HepG2 (cell line): ENCODE results near the gene LAMTOR1.

Experiments
- POLR2A ChIP-seq, 2 experiments: IDR thresholded peaks; 2 replicates each; pipeline ENCODE4 v1.6.1; 2011; ENCODE audit warnings: low read depth in 2 of 2, low read length in 2 of 2, mild to moderate bottlenecking in 1 of 2, moderate library complexity in 1 of 2; ENCODE audit not compliant: insufficient read depth in 1 of 2
- ZBTB3 ChIP-seq: sonication (generic); formaldehyde crosslinking; IDR thresholded peaks from 2 replicates; pipeline ENCODE4 v1.4.0; 2020; ENCODE audit warnings: low read depth, mild to moderate bottlenecking, moderate library complexity, missing genetic modification reagents, borderline replicate concordance
- TF ChIP-seq, protein P1 (sequence below): sonication (generic); formaldehyde crosslinking; IDR thresholded peaks from 2 replicates; pipeline ENCODE4 v1.8.0; 2022; ENCODE audit warnings: mild to moderate bottlenecking, missing genetic modification reagents
- TF ChIP-seq, protein P2 (sequence below): sonication (generic); formaldehyde crosslinking; IDR thresholded peaks from 2 replicates; pipeline ENCODE4 v1.5.0; 2020; ENCODE audit warnings: mild to moderate bottlenecking, missing genetic modification reagents, moderate library complexity
- TF ChIP-seq, protein P3 (sequence below): sonication (generic); formaldehyde crosslinking; IDR thresholded peaks from 2 replicates; pipeline ENCODE4 v1.8.1; 2023; ENCODE audit warnings: mild to moderate bottlenecking, missing genetic modification reagents
- TF ChIP-seq, protein P4 (sequence below): IDR thresholded peaks from 2 replicates; pipeline ENCODE4 v1.6.1; 2018; ENCODE audit warnings: missing genetic modification reagents
- TF ChIP-seq, protein P5 (sequence below): sonication (generic); formaldehyde crosslinking; IDR thresholded peaks from 2 replicates; pipeline ENCODE4 v1.4.0; 2020; ENCODE audit warnings: missing genetic modification reagents, borderline replicate concordance
- TF ChIP-seq, protein P6 (sequence below): sonication (generic); formaldehyde crosslinking; IDR thresholded peaks from 2 replicates; pipeline ENCODE4 v1.8.1; 2023; ENCODE audit warnings: missing genetic modification reagents, inconsistent platforms, borderline replicate concordance

DNA sequence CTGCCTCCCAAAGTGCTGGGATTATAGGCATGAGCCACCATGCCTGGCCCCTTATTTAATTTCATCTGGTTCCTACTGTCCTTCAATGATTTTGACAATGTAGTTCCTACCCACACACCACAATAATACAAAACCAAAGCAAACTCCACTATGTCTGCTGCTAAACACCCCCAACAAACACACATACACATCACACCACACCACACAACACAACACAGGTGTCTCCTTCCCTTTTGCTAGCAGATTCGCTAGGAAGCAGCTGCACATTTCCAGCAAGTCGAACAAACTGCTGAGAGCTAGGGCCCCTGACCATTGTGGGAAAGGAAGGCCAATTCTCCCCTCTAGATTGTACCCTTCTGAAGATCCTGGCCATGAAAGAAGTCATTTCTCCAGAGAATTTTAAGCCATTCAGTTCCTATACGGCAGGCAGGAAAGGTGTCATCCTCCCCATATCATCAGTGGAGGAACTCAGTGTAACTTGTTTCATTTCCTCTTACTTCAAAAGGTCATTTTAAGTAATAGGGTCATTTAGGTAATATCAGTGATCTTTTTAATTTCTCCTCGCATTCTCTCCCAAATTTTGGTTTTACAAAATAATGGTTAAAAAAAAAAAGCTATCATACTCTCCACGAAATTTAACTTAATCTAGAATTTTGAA lies 41.2 kb downstream of the LAMTOR1 start:
- TF ChIP-seq, protein P1, sequence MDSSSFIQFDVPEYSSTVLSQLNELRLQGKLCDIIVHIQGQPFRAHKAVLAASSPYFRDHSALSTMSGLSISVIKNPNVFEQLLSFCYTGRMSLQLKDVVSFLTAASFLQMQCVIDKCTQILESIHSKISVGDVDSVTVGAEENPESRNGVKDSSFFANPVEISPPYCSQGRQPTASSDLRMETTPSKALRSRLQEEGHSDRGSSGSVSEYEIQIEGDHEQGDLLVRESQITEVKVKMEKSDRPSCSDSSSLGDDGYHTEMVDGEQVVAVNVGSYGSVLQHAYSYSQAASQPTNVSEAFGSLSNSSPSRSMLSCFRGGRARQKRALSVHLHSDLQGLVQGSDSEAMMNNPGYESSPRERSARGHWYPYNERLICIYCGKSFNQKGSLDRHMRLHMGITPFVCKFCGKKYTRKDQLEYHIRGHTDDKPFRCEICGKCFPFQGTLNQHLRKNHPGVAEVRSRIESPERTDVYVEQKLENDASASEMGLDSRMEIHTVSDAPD (CRISPR knock-in tag), result no peak
- TF ChIP-seq, protein P2, sequence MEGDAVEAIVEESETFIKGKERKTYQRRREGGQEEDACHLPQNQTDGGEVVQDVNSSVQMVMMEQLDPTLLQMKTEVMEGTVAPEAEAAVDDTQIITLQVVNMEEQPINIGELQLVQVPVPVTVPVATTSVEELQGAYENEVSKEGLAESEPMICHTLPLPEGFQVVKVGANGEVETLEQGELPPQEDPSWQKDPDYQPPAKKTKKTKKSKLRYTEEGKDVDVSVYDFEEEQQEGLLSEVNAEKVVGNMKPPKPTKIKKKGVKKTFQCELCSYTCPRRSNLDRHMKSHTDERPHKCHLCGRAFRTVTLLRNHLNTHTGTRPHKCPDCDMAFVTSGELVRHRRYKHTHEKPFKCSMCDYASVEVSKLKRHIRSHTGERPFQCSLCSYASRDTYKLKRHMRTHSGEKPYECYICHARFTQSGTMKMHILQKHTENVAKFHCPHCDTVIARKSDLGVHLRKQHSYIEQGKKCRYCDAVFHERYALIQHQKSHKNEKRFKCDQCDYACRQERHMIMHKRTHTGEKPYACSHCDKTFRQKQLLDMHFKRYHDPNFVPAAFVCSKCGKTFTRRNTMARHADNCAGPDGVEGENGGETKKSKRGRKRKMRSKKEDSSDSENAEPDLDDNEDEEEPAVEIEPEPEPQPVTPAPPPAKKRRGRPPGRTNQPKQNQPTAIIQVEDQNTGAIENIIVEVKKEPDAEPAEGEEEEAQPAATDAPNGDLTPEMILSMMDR (CRISPR knock-in tag), result no peak
- TF ChIP-seq, protein P3, sequence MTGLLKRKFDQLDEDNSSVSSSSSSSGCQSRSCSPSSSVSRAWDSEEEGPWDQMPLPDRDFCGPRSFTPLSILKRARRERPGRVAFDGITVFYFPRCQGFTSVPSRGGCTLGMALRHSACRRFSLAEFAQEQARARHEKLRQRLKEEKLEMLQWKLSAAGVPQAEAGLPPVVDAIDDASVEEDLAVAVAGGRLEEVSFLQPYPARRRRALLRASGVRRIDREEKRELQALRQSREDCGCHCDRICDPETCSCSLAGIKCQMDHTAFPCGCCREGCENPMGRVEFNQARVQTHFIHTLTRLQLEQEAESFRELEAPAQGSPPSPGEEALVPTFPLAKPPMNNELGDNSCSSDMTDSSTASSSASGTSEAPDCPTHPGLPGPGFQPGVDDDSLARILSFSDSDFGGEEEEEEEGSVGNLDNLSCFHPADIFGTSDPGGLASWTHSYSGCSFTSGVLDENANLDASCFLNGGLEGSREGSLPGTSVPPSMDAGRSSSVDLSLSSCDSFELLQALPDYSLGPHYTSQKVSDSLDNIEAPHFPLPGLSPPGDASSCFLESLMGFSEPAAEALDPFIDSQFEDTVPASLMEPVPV (CRISPR knock-in tag), result no peak
- TF ChIP-seq ZBTB3 (no peak), POLR2A (IDR thresholded peaks at IDR 0.05; ENCODE audit: insufficient read depth in 1 of 2, low read depth in 2 of 2, low read length in 2 of 2) (no peak)
- TF ChIP-seq, protein P4, sequence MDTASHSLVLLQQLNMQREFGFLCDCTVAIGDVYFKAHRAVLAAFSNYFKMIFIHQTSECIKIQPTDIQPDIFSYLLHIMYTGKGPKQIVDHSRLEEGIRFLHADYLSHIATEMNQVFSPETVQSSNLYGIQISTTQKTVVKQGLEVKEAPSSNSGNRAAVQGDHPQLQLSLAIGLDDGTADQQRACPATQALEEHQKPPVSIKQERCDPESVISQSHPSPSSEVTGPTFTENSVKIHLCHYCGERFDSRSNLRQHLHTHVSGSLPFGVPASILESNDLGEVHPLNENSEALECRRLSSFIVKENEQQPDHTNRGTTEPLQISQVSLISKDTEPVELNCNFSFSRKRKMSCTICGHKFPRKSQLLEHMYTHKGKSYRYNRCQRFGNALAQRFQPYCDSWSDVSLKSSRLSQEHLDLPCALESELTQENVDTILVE (CRISPR knock-in tag), result no peak
- TF ChIP-seq, protein P5, sequence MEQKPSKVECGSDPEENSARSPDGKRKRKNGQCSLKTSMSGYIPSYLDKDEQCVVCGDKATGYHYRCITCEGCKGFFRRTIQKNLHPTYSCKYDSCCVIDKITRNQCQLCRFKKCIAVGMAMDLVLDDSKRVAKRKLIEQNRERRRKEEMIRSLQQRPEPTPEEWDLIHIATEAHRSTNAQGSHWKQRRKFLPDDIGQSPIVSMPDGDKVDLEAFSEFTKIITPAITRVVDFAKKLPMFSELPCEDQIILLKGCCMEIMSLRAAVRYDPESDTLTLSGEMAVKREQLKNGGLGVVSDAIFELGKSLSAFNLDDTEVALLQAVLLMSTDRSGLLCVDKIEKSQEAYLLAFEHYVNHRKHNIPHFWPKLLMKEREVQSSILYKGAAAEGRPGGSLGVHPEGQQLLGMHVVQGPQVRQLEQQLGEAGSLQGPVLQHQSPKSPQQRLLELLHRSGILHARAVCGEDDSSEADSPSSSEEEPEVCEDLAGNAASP (CRISPR knock-in tag), result no peak
- TF ChIP-seq, protein P6, sequence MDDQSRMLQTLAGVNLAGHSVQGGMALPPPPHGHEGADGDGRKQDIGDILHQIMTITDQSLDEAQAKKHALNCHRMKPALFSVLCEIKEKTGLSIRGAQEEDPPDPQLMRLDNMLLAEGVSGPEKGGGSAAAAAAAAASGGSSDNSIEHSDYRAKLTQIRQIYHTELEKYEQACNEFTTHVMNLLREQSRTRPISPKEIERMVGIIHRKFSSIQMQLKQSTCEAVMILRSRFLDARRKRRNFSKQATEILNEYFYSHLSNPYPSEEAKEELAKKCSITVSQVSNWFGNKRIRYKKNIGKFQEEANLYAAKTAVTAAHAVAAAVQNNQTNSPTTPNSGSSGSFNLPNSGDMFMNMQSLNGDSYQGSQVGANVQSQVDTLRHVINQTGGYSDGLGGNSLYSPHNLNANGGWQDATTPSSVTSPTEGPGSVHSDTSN, result no peak
